ENCODE data around the gene SUSD1.

Gene SUSD1

GRCh38 chr9:112009656-112010055 is 165.4 kb downstream of the SUSD1 start:
- Histone ChIP-seq H3K36me3 (ENCODE audit: control insufficient read depth in 1 of 2, insufficient read depth in 2 of 2, low read length in 2 of 2) (no peaks in the 10 kb centered on the region), H3K9ac (ENCODE audit: low read depth in 1 of 2, low read length in 2 of 2) (no peak overlapping the region), H3K9me3 (ENCODE audit: control insufficient read depth in 1 of 2, low read length in 2 of 2) (no peaks in the 10 kb centered on the region), H3K27me3 (ENCODE audit: control insufficient read depth in 1 of 2, insufficient read depth in 2 of 2, low read length in 2 of 2) (no peaks in the 10 kb centered on the region), H3K27ac (ENCODE audit: low read depth, low read length) (no peak overlapping the region), H3K4me3 (ENCODE audit: low read depth in 1 of 2, low read length in 2 of 2) (no peak overlapping the region), H3K4me1 (ENCODE audit: control insufficient read depth in 1 of 2, insufficient read depth in 2 of 2, low read length in 2 of 2) (peaks cover 14 to 16% of the 10 kb centered on the region in 2 donors)

GRCh38 chr9:112007575-112008240 is 167.4 kb downstream of the SUSD1 start:
- H3K9me3 ChIP-seq (ENCODE audit: control insufficient read depth in 1 of 2, low read length in 2 of 2): no peaks in the 10 kb centered on the region
- H3K27ac ChIP-seq (ENCODE audit: low read depth, low read length): no peak overlapping the region
- no peaks in the 10 kb centered on the region for H3K36me3 ChIP-seq (ENCODE audit: control insufficient read depth in 1 of 2, insufficient read depth in 2 of 2, low read length in 2 of 2)
- no peak overlapping the region for H3K9ac ChIP-seq (ENCODE audit: low read depth in 1 of 2, low read length in 2 of 2)
- peaks cover 12 to 13% of the 10 kb centered on the region in 2 donors for H3K4me1 ChIP-seq (ENCODE audit: control insufficient read depth in 1 of 2, insufficient read depth in 2 of 2, low read length in 2 of 2)
- no peaks in the 10 kb centered on the region for H3K27me3 ChIP-seq (ENCODE audit: control insufficient read depth in 1 of 2, insufficient read depth in 2 of 2, low read length in 2 of 2)
- no peak overlapping the region for H3K4me3 ChIP-seq (ENCODE audit: low read depth in 1 of 2, low read length in 2 of 2)

DNA sequence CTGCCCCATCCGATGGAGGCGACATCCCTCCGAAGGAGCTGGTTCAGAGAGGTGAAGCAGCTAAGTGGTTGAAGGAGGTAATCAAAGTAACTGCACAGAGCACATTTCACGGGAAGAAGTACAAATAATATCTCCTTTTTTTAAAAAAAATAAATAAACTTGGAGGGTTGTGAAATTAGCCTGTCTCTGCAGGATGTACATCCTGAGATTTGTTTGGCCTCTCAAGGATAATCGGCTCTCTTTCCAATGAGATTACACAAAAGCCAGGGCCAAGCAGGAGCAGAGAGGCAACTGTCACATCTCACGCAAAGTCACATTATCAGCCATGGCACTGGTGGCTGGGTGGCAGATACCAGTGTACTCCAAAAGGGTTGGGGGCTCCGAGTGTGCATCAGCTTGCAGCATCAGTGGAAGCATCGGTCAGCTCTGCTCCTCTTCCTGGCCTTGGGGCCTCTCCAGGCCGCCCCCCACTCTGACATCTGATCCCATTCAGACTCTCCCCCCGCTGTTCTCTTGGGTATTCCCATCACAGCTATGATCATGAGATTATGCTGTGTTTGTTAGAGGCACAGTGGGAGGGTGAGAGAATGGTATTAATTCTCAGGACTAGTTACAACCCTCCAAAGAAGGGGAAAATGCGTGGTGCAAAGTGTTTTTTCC is 168.6 kb downstream of the SUSD1 start:
- Histone ChIP-seq H3K4me1 (ENCODE audit: control insufficient read depth in 1 of 2, insufficient read depth in 2 of 2, low read length in 2 of 2) (peaks cover 0 to under 1% of the 10 kb centered on the region in 2 donors), H3K9ac (ENCODE audit: low read depth in 1 of 2, low read length in 2 of 2) (no peak overlapping the region), H3K9me3 (ENCODE audit: control insufficient read depth in 1 of 2, low read length in 2 of 2) (no peaks in the 10 kb centered on the region), H3K36me3 (ENCODE audit: control insufficient read depth in 1 of 2, insufficient read depth in 2 of 2, low read length in 2 of 2) (no peaks in the 10 kb centered on the region), H3K27ac (ENCODE audit: low read depth, low read length) (no peak overlapping the region), H3K4me3 (ENCODE audit: low read depth in 1 of 2, low read length in 2 of 2) (no peak overlapping the region), H3K27me3 (ENCODE audit: control insufficient read depth in 1 of 2, insufficient read depth in 2 of 2, low read length in 2 of 2) (no peaks in the 10 kb centered on the region)

- Histone ChIP-seq H3K27me3 (ENCODE audit: control insufficient read depth in 1 of 2, insufficient read depth in 2 of 2, low read length in 2 of 2) (no peaks in the 10 kb centered on the region), H3K4me1 (ENCODE audit: control insufficient read depth in 1 of 2, insufficient read depth in 2 of 2, low read length in 2 of 2) (no peaks in the 10 kb centered on the region), H3K27ac (ENCODE audit: low read depth, low read length) (no peak overlapping the region), H3K9ac (ENCODE audit: low read depth in 1 of 2, low read length in 2 of 2) (no peak overlapping the region), H3K9me3 (ENCODE audit: control insufficient read depth in 1 of 2, low read length in 2 of 2) (no peaks in the 10 kb centered on the region), H3K36me3 (ENCODE audit: control insufficient read depth in 1 of 2, insufficient read depth in 2 of 2, low read length in 2 of 2) (no peaks in the 10 kb centered on the region), H3K4me3 (ENCODE audit: low read depth in 1 of 2, low read length in 2 of 2) (no peak overlapping the region)
These were observed 169.2 kb downstream of the SUSD1 start for GRCh38 chr9:112005939-112006338.

- no peaks in the 10 kb centered on the region for H3K27me3 ChIP-seq (ENCODE audit: control insufficient read depth in 1 of 2, insufficient read depth in 2 of 2, low read length in 2 of 2)
- no peaks in the 10 kb centered on the region for H3K9me3 ChIP-seq (ENCODE audit: control insufficient read depth in 1 of 2, low read length in 2 of 2)
- H3K4me1 ChIP-seq (ENCODE audit: control insufficient read depth in 1 of 2, insufficient read depth in 2 of 2, low read length in 2 of 2): no peaks in the 10 kb centered on the region
- no peaks in the 10 kb centered on the region for H3K36me3 ChIP-seq (ENCODE audit: control insufficient read depth in 1 of 2, insufficient read depth in 2 of 2, low read length in 2 of 2)
- no peak overlapping the region for H3K4me3 ChIP-seq (ENCODE audit: low read depth in 1 of 2, low read length in 2 of 2)
- H3K27ac ChIP-seq (ENCODE audit: low read depth, low read length): no peak overlapping the region
- H3K9ac ChIP-seq (ENCODE audit: low read depth in 1 of 2, low read length in 2 of 2): no peak overlapping the region
These were observed 171.6 kb downstream of the SUSD1 start for GRCh38 chr9:112003538-112003937.

GRCh38 chr9:112002847-112003457 is 172.1 kb downstream of the SUSD1 start:
- Histone ChIP-seq H3K27ac (ENCODE audit: low read depth, low read length) (no peak overlapping the region), H3K9me3 (ENCODE audit: control insufficient read depth in 1 of 2, low read length in 2 of 2) (no peaks in the 10 kb centered on the region), H3K4me1 (ENCODE audit: control insufficient read depth in 1 of 2, insufficient read depth in 2 of 2, low read length in 2 of 2) (no peaks in the 10 kb centered on the region), H3K27me3 (ENCODE audit: control insufficient read depth in 1 of 2, insufficient read depth in 2 of 2, low read length in 2 of 2) (no peaks in the 10 kb centered on the region), H3K36me3 (ENCODE audit: control insufficient read depth in 1 of 2, insufficient read depth in 2 of 2, low read length in 2 of 2) (no peaks in the 10 kb centered on the region), H3K4me3 (ENCODE audit: low read depth in 1 of 2, low read length in 2 of 2) (no peak overlapping the region), H3K9ac (ENCODE audit: low read depth in 1 of 2, low read length in 2 of 2) (no peak overlapping the region)

GRCh38 chr9:112002131-112002846 is 172.8 kb downstream of the SUSD1 start:
- Histone ChIP-seq H3K4me3 (ENCODE audit: low read depth in 1 of 2, low read length in 2 of 2) (no peak overlapping the region), H3K36me3 (ENCODE audit: control insufficient read depth in 1 of 2, insufficient read depth in 2 of 2, low read length in 2 of 2) (no peaks in the 10 kb centered on the region), H3K9me3 (ENCODE audit: control insufficient read depth in 1 of 2, low read length in 2 of 2) (no peaks in the 10 kb centered on the region), H3K9ac (ENCODE audit: low read depth in 1 of 2, low read length in 2 of 2) (no peak overlapping the region), H3K27ac (ENCODE audit: low read depth, low read length) (no peak overlapping the region), H3K4me1 (ENCODE audit: control insufficient read depth in 1 of 2, insufficient read depth in 2 of 2, low read length in 2 of 2) (no peaks in the 10 kb centered on the region), H3K27me3 (ENCODE audit: control insufficient read depth in 1 of 2, insufficient read depth in 2 of 2, low read length in 2 of 2) (no peaks in the 10 kb centered on the region)

DNA sequence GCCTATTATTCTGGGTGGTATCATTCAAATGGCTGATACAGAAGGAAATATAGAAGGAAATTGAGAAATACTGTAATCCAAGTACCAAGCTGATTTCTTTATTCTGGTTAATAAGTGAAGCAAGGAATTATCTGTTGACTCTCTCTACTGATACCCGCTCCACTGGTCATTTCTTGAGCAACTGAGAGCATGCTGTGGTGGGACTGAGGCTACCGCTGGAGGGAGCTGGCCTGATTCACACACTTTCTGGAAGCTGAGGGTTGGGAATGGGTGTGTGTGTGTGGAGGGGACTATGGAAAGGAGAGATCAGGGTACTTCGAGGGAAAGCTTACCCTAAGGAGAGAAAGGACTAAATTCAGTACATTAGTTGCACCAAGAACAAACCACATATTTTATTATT is 174.4 kb downstream of the SUSD1 start:
- Histone ChIP-seq H3K9me3 (ENCODE audit: control insufficient read depth in 1 of 2, low read length in 2 of 2) (no peaks in the 10 kb centered on the region), H3K36me3 (ENCODE audit: control insufficient read depth in 1 of 2, insufficient read depth in 2 of 2, low read length in 2 of 2) (no peaks in the 10 kb centered on the region), H3K27ac (ENCODE audit: low read depth, low read length) (no peak overlapping the region), H3K4me1 (ENCODE audit: control insufficient read depth in 1 of 2, insufficient read depth in 2 of 2, low read length in 2 of 2) (no peaks in the 10 kb centered on the region), H3K4me3 (ENCODE audit: low read depth in 1 of 2, low read length in 2 of 2) (no peak overlapping the region), H3K9ac (ENCODE audit: low read depth in 1 of 2, low read length in 2 of 2) (no peak overlapping the region), H3K27me3 (ENCODE audit: control insufficient read depth in 1 of 2, insufficient read depth in 2 of 2, low read length in 2 of 2) (no peaks in the 10 kb centered on the region)

DNA sequence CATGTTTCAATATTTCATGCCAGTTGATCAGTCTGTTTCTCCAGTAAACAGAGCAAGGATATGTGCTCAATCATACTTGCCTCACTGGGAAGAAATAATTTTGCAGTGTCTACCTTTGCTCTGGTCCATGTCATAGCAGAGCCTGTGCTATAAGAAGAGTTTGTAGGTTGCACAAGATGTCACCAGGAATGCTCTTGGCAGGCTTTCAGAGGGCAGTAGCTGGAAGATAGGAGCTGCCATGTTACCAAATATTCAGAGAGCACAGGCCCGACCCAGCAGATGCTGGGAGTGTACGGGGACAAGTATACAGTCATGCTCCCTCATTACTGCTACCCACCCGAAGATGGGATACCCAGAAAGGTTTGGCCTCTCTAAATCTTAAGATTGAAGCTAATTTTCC is 175.8 kb downstream of the SUSD1 start:
- Histone ChIP-seq H3K9me3 (ENCODE audit: control insufficient read depth in 1 of 2, low read length in 2 of 2) (no peaks in the 10 kb centered on the region), H3K4me1 (ENCODE audit: control insufficient read depth in 1 of 2, insufficient read depth in 2 of 2, low read length in 2 of 2) (no peaks in the 10 kb centered on the region), H3K36me3 (ENCODE audit: control insufficient read depth in 1 of 2, insufficient read depth in 2 of 2, low read length in 2 of 2) (no peaks in the 10 kb centered on the region), H3K4me3 (ENCODE audit: low read depth in 1 of 2, low read length in 2 of 2) (no peak overlapping the region), H3K27ac (ENCODE audit: low read depth, low read length) (no peak overlapping the region), H3K27me3 (ENCODE audit: control insufficient read depth in 1 of 2, insufficient read depth in 2 of 2, low read length in 2 of 2) (no peaks in the 10 kb centered on the region), H3K9ac (ENCODE audit: low read depth in 1 of 2, low read length in 2 of 2) (no peak overlapping the region)

- Histone ChIP-seq H3K9ac (ENCODE audit: low read depth in 1 of 2, low read length in 2 of 2) (no peak overlapping the region), H3K9me3 (ENCODE audit: control insufficient read depth in 1 of 2, low read length in 2 of 2) (no peaks in the 10 kb centered on the region), H3K27me3 (ENCODE audit: control insufficient read depth in 1 of 2, insufficient read depth in 2 of 2, low read length in 2 of 2) (no peaks in the 10 kb centered on the region), H3K4me1 (ENCODE audit: control insufficient read depth in 1 of 2, insufficient read depth in 2 of 2, low read length in 2 of 2) (no peaks in the 10 kb centered on the region), H3K4me3 (ENCODE audit: low read depth in 1 of 2, low read length in 2 of 2) (no peak overlapping the region), H3K36me3 (ENCODE audit: control insufficient read depth in 1 of 2, insufficient read depth in 2 of 2, low read length in 2 of 2) (no peaks in the 10 kb centered on the region), H3K27ac (ENCODE audit: low read depth, low read length) (no peak overlapping the region)
These were observed 177.3 kb downstream of the SUSD1 start for GRCh38 chr9:111997831-111998230.

Measured in duodenal mucosa (tissue), 2 donors.